Measurements from ENCODE around the gene CNGA4.

Gene CNGA4

GRCh38 chr11:6258141-6258540 is 19.3 kb downstream of the CNGA4 start:
- DNase-seq (ENCODE audit: low read depth) = no peak
- no peak for TF ChIP-seq CTCF (IDR thresholded peaks at IDR 0.05; ENCODE audit: insufficient read depth, low read depth, low read length, missing control alignments)
- no peak overlapping the region for H3K4me3 ChIP-seq (ENCODE audit: low read depth, low read length)

- no peak overlapping the region for H3K4me3 ChIP-seq (ENCODE audit: low read depth, low read length)
Observed at GRCh38 chr11:6258571-6259081, 19.7 kb downstream of the CNGA4 start.

GRCh38 chr11:6260207-6260726 is 21.4 kb downstream of the CNGA4 start:
- H3K4me3 ChIP-seq (ENCODE audit: low read depth, low read length) = no peak overlapping the region
- DNase-seq (ENCODE audit: low read depth) = no peak
- TF ChIP-seq CTCF (IDR thresholded peaks at IDR 0.05; ENCODE audit: insufficient read depth, low read depth, low read length, missing control alignments) = no peak

More at GRCh38 chr11:6258571-6259081, 19.7 kb downstream of the CNGA4 start:
- no peak for TF ChIP-seq CTCF (IDR thresholded peaks at IDR 0.05; ENCODE audit: insufficient read depth, low read depth, low read length, missing control alignments)
- no peak for DNase-seq (ENCODE audit: low read depth)

- no peak for DNase-seq (ENCODE audit: low read depth)
- no peak for TF ChIP-seq CTCF (IDR thresholded peaks at IDR 0.05; ENCODE audit: insufficient read depth, low read depth, low read length, missing control alignments)
- H3K4me3 ChIP-seq (ENCODE audit: low read depth, low read length) = no peak overlapping the region
Observed at GRCh38 chr11:6263662-6264061, 24.8 kb downstream of the CNGA4 start.

- TF ChIP-seq CTCF (IDR thresholded peaks at IDR 0.05; ENCODE audit: insufficient read depth, low read depth, low read length, missing control alignments) = no peak
- no peak for DNase-seq (ENCODE audit: low read depth)
- H3K4me3 ChIP-seq (ENCODE audit: low read depth, low read length) = no peak overlapping the region
Observed at GRCh38 chr11:6268820-6269219, 29.9 kb downstream of the CNGA4 start.

- TF ChIP-seq CTCF (IDR thresholded peaks at IDR 0.05; ENCODE audit: insufficient read depth, low read depth, low read length, missing control alignments) = no peak
- DNase-seq (ENCODE audit: low read depth) = no peak
- no peak overlapping the region for H3K4me3 ChIP-seq (ENCODE audit: low read depth, low read length)
Observed at GRCh38 chr11:6269994-6270393, 31.1 kb downstream of the CNGA4 start.

Measured in GM12865 (cell line).